HepG2 (cell line): ENCODE data around the gene HOXD1. TPM values are rescaled to one million over a fixed set of nuclear protein-coding genes. Genes with fewer than 3 reads are reported as not detected.

ENCODE experiments used
- ATAC-seq: fragments of 200-7000 bp; cut with Tn5 transposase; 3 replicates; pipeline ENCODE4 v1.9.1; 2020; ENCODE audit warnings: mild to moderate bottlenecking, moderate library complexity
- Bru-seq: library from RNA; stranded (reverse); fragments of 400-500 nt; gene quantifications from one replicate; lab custom pipeline; 2021; lab: Mats Ljungman, UMichigan
- BruChase-seq, 2 experiments: library from RNA; stranded (reverse); fragments of 400-500 nt; gene quantifications; one replicate each; lab custom pipeline; 2021; lab: Mats Ljungman, UMichigan
- BruUV-seq: library from RNA; stranded (reverse); fragments of 400-500 nt; replicated peaks from 2 replicates; lab custom pipeline; 2021; lab: Mats Ljungman, UMichigan
- CTCF ChIA-PET: fragments of 300-600 bp; formaldehyde crosslinking; extraction: SDS; loops from one replicate; lab custom pipeline; 2021; ENCODE audit warnings: low total read pairs, inconsistent platforms, low intra/inter-chr PET ratio; lab: Yijun Ruan, JAX
- POLR2A ChIA-PET: fragments of 350-600 bp; sonication (Branson Sonifier 250); formaldehyde crosslinking; loops from one replicate; lab custom pipeline; 2020; ENCODE audit warnings: antibody characterized with exemption, inconsistent platforms; lab: Yijun Ruan, JAX
- DNase-seq: peaks from one replicate; pipeline ENCODE4 v3.0.0-alpha.2; 2015; ENCODE audit warnings: low spot score
- FAIRE-seq: peaks from 3 replicates; lab custom pipeline; 2011; peaks lifted over from hg19 to GRCh38; lab: Jason Lieb, UNC
- H2AFZ ChIP-seq: one replicate; pipeline ENCODE4 v1.6.1; 2011; ENCODE audit warnings: low read length, inconsistent platforms
- H3K27ac ChIP-seq: fragments of 300-600 bp; 3 replicates; pipeline ENCODE4 v1.8.0; 2011; ENCODE audit warnings: mixed run types, mild to moderate bottlenecking, mixed read lengths, low read length, inconsistent platforms; ENCODE audit not compliant: insufficient read depth; ENCODE audit errors: extremely low read length
- H3K27me3 ChIP-seq, 2 experiments: fragments of 200-600 bp in 1 of 2; 2 replicates in 1 of 2; 3 replicates in 1 of 2; pipeline versions ENCODE4 v1.6.0 to v1.8.0; 2011; ENCODE audit warnings: low read length in 2 of 2, mild to moderate bottlenecking in 2 of 2, moderate library complexity in 2 of 2, inconsistent platforms in 1 of 2; ENCODE audit not compliant: insufficient read depth in 2 of 2, control insufficient read depth in 1 of 2
- H3K36me3 ChIP-seq, 2 experiments: fragments of 200-600 bp in 1 of 2; replicated peaks in 1 of 2; 2 replicates in 1 of 2; 3 replicates in 1 of 2; pipeline versions ENCODE4 v1.5.1 to v1.8.0; 2011; ENCODE audit warnings: low read length in 2 of 2, inconsistent platforms in 1 of 2; ENCODE audit not compliant: insufficient read depth in 2 of 2, control insufficient read depth in 1 of 2
- H3K4me1 ChIP-seq: 2 replicates; pipeline ENCODE4 v1.5.1; 2012; ENCODE audit warnings: low read length, inconsistent platforms; ENCODE audit not compliant: insufficient read depth
- H3K4me2 ChIP-seq: 2 replicates; pipeline ENCODE4 v1.6.0; 2011; ENCODE audit warnings: low read depth, low read length, inconsistent platforms
- H3K4me3 ChIP-seq, 3 experiments: fragments of 200-600 bp in 1 of 3; sonication (generic), shearing (Covaris generic) in 1 of 3; replicated peaks in 1 of 3; 2 replicates each; pipeline ENCODE4 v1.5.1; 2011 to 2016; ENCODE audit warnings: low read length in 3 of 3, inconsistent platforms in 2 of 3, low read depth in 2 of 3, mild to moderate bottlenecking in 2 of 3, control low read depth in 1 of 3, mixed read lengths in 1 of 3; ENCODE audit not compliant: insufficient read depth in 1 of 3
- H3K79me2 ChIP-seq: one replicate; pipeline ENCODE4 v1.6.1; 2011; ENCODE audit warnings: low read length, inconsistent platforms; ENCODE audit not compliant: insufficient read depth
- H3K9ac ChIP-seq: 2 replicates; pipeline ENCODE4 v1.6.0; 2011; ENCODE audit warnings: mild to moderate bottlenecking, low read depth, low read length, inconsistent platforms; ENCODE audit not compliant: insufficient read depth
- H3K9me3 ChIP-seq: 2 replicates; pipeline ENCODE4 v1.5.1; 2012; ENCODE audit warnings: mild to moderate bottlenecking, low read length
- H4K20me1 ChIP-seq: 2 replicates; pipeline ENCODE4 v1.6.0; 2011; ENCODE audit warnings: inconsistent platforms, mild to moderate bottlenecking, low read length, moderate library complexity; ENCODE audit not compliant: insufficient read depth
- DPF2 ChIP-seq: sonication (generic); formaldehyde crosslinking; IDR thresholded peaks from 2 replicates; pipeline ENCODE4 v1.4.0; 2020; ENCODE audit warnings: mild to moderate bottlenecking, low read depth, missing genetic modification reagents, borderline replicate concordance
- EEA1 ChIP-seq: sonication (generic); formaldehyde crosslinking; IDR thresholded peaks from 2 replicates; pipeline ENCODE4 v1.5.1; 2020; ENCODE audit warnings: mild to moderate bottlenecking, missing genetic modification reagents, borderline replicate concordance
- ELF3 ChIP-seq: IDR thresholded peaks from 2 replicates; pipeline ENCODE4 v1.6.1; 2016; ENCODE audit warnings: missing genetic modification reagents, missing compliant biosample characterization
- GTF2F1 ChIP-seq: fragments of 150-350 bp; IDR thresholded peaks from 2 replicates; pipeline ENCODE4 v1.6.1; 2014; ENCODE audit warnings: low read length
- HES4 ChIP-seq: sonication (generic); formaldehyde crosslinking; IDR thresholded peaks from 2 replicates; pipeline ENCODE4 v1.9.0; 2021; ENCODE audit warnings: mild to moderate bottlenecking, missing genetic modification reagents, borderline replicate concordance
- KDM4B ChIP-seq: sonication (generic); formaldehyde crosslinking; IDR thresholded peaks from 2 replicates; pipeline ENCODE4 v1.4.0; 2020; ENCODE audit warnings: missing genetic modification reagents
- KLF9 ChIP-seq: IDR thresholded peaks from 2 replicates; pipeline ENCODE4 v1.6.1; 2016; ENCODE audit warnings: low read depth
- NBN ChIP-seq: fragments of 450-650 bp; conservative IDR thresholded peaks from 2 replicates; pipeline ENCODE4 v1.6.1; 2017
- RXRA ChIP-seq: sonication (generic); formaldehyde crosslinking; IDR thresholded peaks from 2 replicates; pipeline ENCODE4 v1.5.1; 2020; ENCODE audit warnings: missing genetic modification reagents
- TOPORS ChIP-seq: sonication (generic); formaldehyde crosslinking; IDR thresholded peaks from 2 replicates; pipeline ENCODE4 v1.8.0; 2023; ENCODE audit warnings: mild to moderate bottlenecking, missing genetic modification reagents
- ZBTB26 ChIP-seq: IDR thresholded peaks from 2 replicates; pipeline ENCODE4 v1.6.1; 2016; ENCODE audit warnings: missing compliant biosample characterization, missing genetic modification reagents, borderline replicate concordance
- ZFP62 ChIP-seq: sonication (generic); formaldehyde crosslinking; IDR thresholded peaks from 2 replicates; pipeline ENCODE4 v1.4.0; 2020; ENCODE audit warnings: missing genetic modification reagents
- ZNF235 ChIP-seq: sonication (generic); formaldehyde crosslinking; IDR thresholded peaks from 2 replicates; pipeline ENCODE4 v1.8.1; 2023; ENCODE audit warnings: mild to moderate bottlenecking, missing genetic modification reagents, borderline replicate concordance
- ZNF264 ChIP-seq: sonication (generic); formaldehyde crosslinking; IDR thresholded peaks from 2 replicates; pipeline ENCODE4 v1.4.0; 2020; ENCODE audit warnings: missing genetic modification reagents
- ZNF562 ChIP-seq: sonication (generic); formaldehyde crosslinking; IDR thresholded peaks from 2 replicates; pipeline ENCODE4 v1.8.0; 2022; ENCODE audit warnings: missing genetic modification reagents, borderline replicate concordance
- ZNF605 ChIP-seq: sonication (generic); formaldehyde crosslinking; IDR thresholded peaks from 2 replicates; pipeline ENCODE4 v1.8.0; 2022; ENCODE audit warnings: mild to moderate bottlenecking, missing genetic modification reagents
- ZNF644 ChIP-seq: IDR thresholded peaks from 2 replicates; pipeline ENCODE4 v1.6.1; 2016; ENCODE audit warnings: low read depth
- ZNF782 ChIP-seq: sonication (generic); formaldehyde crosslinking; IDR thresholded peaks from 2 replicates; pipeline ENCODE4 v1.4.0; 2020; ENCODE audit warnings: missing genetic modification reagents, mild to moderate bottlenecking, borderline replicate concordance
- WGBS: methylation state at CpG from one replicate; pipeline ENCODE4 v1.1.6; 2017; ENCODE audit warnings: low lambda C conversion rate; 5-methylcytosine and 5-hydroxymethylcytosine counted together
- in situ Hi-C: cut with HindIII; loops from 2 replicates; pipeline ENCODE4 v1.10.0; 2017; ENCODE audit warnings: low pct_unique_long_range_greater_than_20kb; ENCODE audit not compliant: extremely low pct_ligation_motif_present
- intact Hi-C: fragments of 100-400 bp; cut with micrococcal nuclease; formaldehyde crosslinking; loops from one replicate; pipeline ENCODE4 v1.10.0; 2022; ENCODE audit not compliant: unreplicated experiment
- long read RNA-seq, 2 experiments: library from RNA in 1 of 2; library from polyadenylated mRNA in 1 of 2; stranded (forward) in 1 of 2; unstranded in 1 of 2; transcript quantifications; one replicate each; pipeline ENCODE4 v2.0.0, GENCODE V29; 2019 to 2022
- polyA minus RNA-seq, 3 experiments: library from RNA; depleted of rRNA, polyadenylated mRNA; stranded (reverse); fragments of >200 nt; gene quantifications; 2 replicates each; pipeline ENCODE4 v1.2.3, GENCODE V29; 2011; ENCODE audit warnings: low replicate concordance in 1 of 3
- polyA plus RNA-seq, 8 experiments: library from polyadenylated mRNA; depleted of rRNA in 3 of 8; stranded (reverse) in 7 of 8; unstranded in 1 of 8; fragments of >200 nt; fragmentation: Illumina TruSeq in 4 of 8; extraction: Trizol in 4 of 8; gene quantifications; 2 replicates each; pipeline versions ENCODE4 v1.2.1 to v1.2.3, GENCODE V29; 2011 to 2016; ENCODE audit warnings: low read depth in 4 of 8, missing spikeins in 1 of 8, mixed read lengths in 1 of 8; ENCODE audit not compliant: insufficient read depth in 1 of 8
- total RNA-seq, 5 experiments: library from RNA; depleted of rRNA; stranded (reverse); fragments of >200 nt; fragmentation: Illumina TruSeq; extraction: Trizol; gene quantifications; 2 replicates each; pipeline ENCODE4 v1.2.3, GENCODE V29; 2016; ENCODE audit warnings: low read depth in 1 of 5

The HOXD1 gene
- total RNA-seq (2016; rRNA removed; fragmentation: Illumina TruSeq; extraction: Trizol) (10.0 and 10.4 TPM in 2 replicates), polyA plus RNA-seq (2011; rRNA removed) (11.4 and 22.3 TPM in 2 replicates), polyA minus RNA-seq (2011; rRNA and poly(A)+ RNA removed; ENCODE audit: low replicate concordance) (9.8 TPM in 1 of 2 replicates, not detected in the other), Bru-seq, nascent RNA (percentile 76 among the genes with signal in this experiment), BruChase-seq, experiment 1, labeled RNA remaining after a 6-hour chase (percentile 87 among the genes with signal in this experiment), BruChase-seq, experiment 2, labeled RNA remaining after a 2-hour chase (percentile 95 among the genes with signal in this experiment)
- 3.9 and 5.5 TPM in 2 replicates for total RNA-seq (2016; cell fraction: cytosol; rRNA removed; fragmentation: Illumina TruSeq; extraction: Trizol; ENCODE audit: low read depth)
- 9.0 and 10.0 TPM in 2 replicates for total RNA-seq (2016; cell fraction: insoluble cytoplasmic fraction; rRNA removed; fragmentation: Illumina TruSeq; extraction: Trizol)
- total RNA-seq (2016; cell fraction: membrane; rRNA removed; fragmentation: Illumina TruSeq; extraction: Trizol): 12.1 and 12.7 TPM in 2 replicates
- 9.0 and 9.2 TPM in 2 replicates for total RNA-seq (2016; cell fraction: nucleus; rRNA removed; fragmentation: Illumina TruSeq; extraction: Trizol)
- 11.0 and 19.4 TPM in 2 replicates for polyA plus RNA-seq (2011; cell fraction: cytosol; rRNA removed)
- 25.8 and 48.1 TPM in 2 replicates for polyA plus RNA-seq (2011; cell fraction: nucleus; rRNA removed)
- polyA plus RNA-seq (2012): 4.8 and 6.2 TPM in 2 replicates
- polyA plus RNA-seq (2016; cell fraction: cytosol; fragmentation: Illumina TruSeq; extraction: Trizol; ENCODE audit: low read depth): 6.7 and 8.7 TPM in 2 replicates
- 20.9 and 25.0 TPM in 2 replicates for polyA plus RNA-seq (2016; cell fraction: insoluble cytoplasmic fraction; fragmentation: Illumina TruSeq; extraction: Trizol; ENCODE audit: low read depth)
- 17.7 and 19.0 TPM in 2 replicates for polyA plus RNA-seq (2016; cell fraction: membrane; fragmentation: Illumina TruSeq; extraction: Trizol; ENCODE audit: low read depth)
- 28.7 and 32.9 TPM in 2 replicates for polyA plus RNA-seq (2016; cell fraction: nucleus; fragmentation: Illumina TruSeq; extraction: Trizol; ENCODE audit: insufficient read depth, low read depth)
- polyA minus RNA-seq (2011; cell fraction: cytosol; rRNA and poly(A)+ RNA removed): 7.5 and 12.1 TPM in 2 replicates
- 6.0 and 15.7 TPM in 2 replicates for polyA minus RNA-seq (2011; cell fraction: nucleus; rRNA and poly(A)+ RNA removed)
- long read RNA-seq, experiment 1, transcript HOXD1-201 (2 exons, 1,975 nt): major isoform, 95 of 124 reads
- long read RNA-seq, experiment 1, partial matches to known transcripts: 20 of 124 reads
- long read RNA-seq, experiment 1, other reads (novel, unspliced or antisense): 9 of 124 reads
- long read RNA-seq, experiment 2, transcript HOXD1-201 (2 exons, 1,975 nt): major isoform, 88 of 121 reads
- long read RNA-seq, experiment 2, partial matches to known transcripts: 2 of 121 reads
- long read RNA-seq, experiment 2, other reads (novel, unspliced or antisense): 31 of 121 reads

GRCh38 chr2:176187899-176188773 is at the start of gene HOXD1:
TSS of gene HOXD1 (plus strand) at chr2:176188668. CDS start at chr2:176188802, 134 bp downstream.
- FAIRE-seq (no peak), ATAC-seq (peak; percentile 85), DNase-seq (peak; percentile 71)
- Histone ChIP-seq H3K4me2 (peak within 1 kb of the TSS; percentile 89), H3K4me1 (peaks cover 91% of the 10 kb centered on the region), H3K79me2 (peaks cover 27% of the 10 kb centered on the region), H3K4me3 (peak within 1 kb of the TSS; percentile 59 to 72 (median 68)), H2AFZ (peak within 1 kb of the TSS; percentile 38), H4K20me1 (no peaks in the 10 kb centered on the region), H3K36me3 (0 out of 5 replicates have a peak, but pooled peaks cover 0 to 2% of the 10 kb centered on the region in 2 experiments), H3K27ac (peak within 1 kb of the TSS; percentile 85), H3K9ac (peak within 1 kb of the TSS; percentile 78), H3K27me3 (peaks cover 0 to 5% of the 10 kb centered on the region in 2 experiments; a peak in 1 of 5 replicates), H3K9me3 (no peaks in the 10 kb centered on the region)
- POLR2A ChIA-PET: interaction anchor here (0.9 to 3.4 kb wide), 6 partner anchors 13 to 1150 kb away, joined by 3 to 21 read pairs (median 4); partner anchors contain the start of genes HNRNPA3 and MTX2
- CTCF ChIA-PET: no interaction called here
- whole genome bisulfite sequencing: 42% methylated on average over 56 of the region's 68 CpGs
- in situ Hi-C loops (no loop called here), intact Hi-C loops (loop anchor here (5.0 kb wide), 1 partner anchor 79 kb away; the partner anchor contains the start of gene MTX2)
- BruUV-seq: no TSS peak
- peak; percentile 50; the same call in 1 of the 2 replicates for TF ChIP-seq RXRA (CRISPR knock-in tag)
- TF ChIP-seq ZNF562 (CRISPR knock-in tag): no peak
- 0 out of 2 replicates have a peak, but pooled peaks have one; percentile 14 for TF ChIP-seq KDM4B (CRISPR knock-in tag)
- TF ChIP-seq ZNF644 (CRISPR knock-in tag): no peak; the same call in 1 of the 2 replicates
- TF ChIP-seq KLF9 (CRISPR knock-in tag): 0 out of 2 replicates have a peak, but pooled peaks have one; percentile 21
- TF ChIP-seq ZNF605 (CRISPR knock-in tag): peak; percentile 52
- TF ChIP-seq NBN: no peak
- TF ChIP-seq ZFP62 (CRISPR knock-in tag): no peak
- no peak for TF ChIP-seq ZNF264 (CRISPR knock-in tag)
- no peak; the same call in 1 of the 2 replicates for TF ChIP-seq ZNF235 (CRISPR knock-in tag)
- peak; percentile 56; the same call in 1 of the 2 replicates for TF ChIP-seq EEA1 (CRISPR knock-in tag)
- TF ChIP-seq TOPORS (CRISPR knock-in tag): no peak
- peak; percentile 28; the same call in 1 of the 2 replicates for TF ChIP-seq DPF2 (CRISPR knock-in tag)
- TF ChIP-seq ELF3 (CRISPR knock-in tag): peak; percentile 10; the same call in 1 of the 2 replicates
- peak; percentile 56 for TF ChIP-seq ZNF782 (CRISPR knock-in tag)
- no peak for TF ChIP-seq GTF2F1
- TF ChIP-seq HES4 (CRISPR knock-in tag): no peak; the same call in 1 of the 2 replicates
- TF ChIP-seq ZBTB26: 0 out of 2 replicates have a peak, but pooled peaks have one; percentile 25
